Epidermal melanocyte (primary cell): ENCODE results near the gene RXRB.
A peak's percentile ranks its signal among the peaks of the same experiment; 100 is the strongest.

ENCODE experiments used
- DNase-seq: peaks from one replicate; pipeline ENCODE4 v3.0.0; 2011; ENCODE audit warnings: low spot score; ENCODE audit not compliant: insufficient read length

The RXRB gene

DNA sequence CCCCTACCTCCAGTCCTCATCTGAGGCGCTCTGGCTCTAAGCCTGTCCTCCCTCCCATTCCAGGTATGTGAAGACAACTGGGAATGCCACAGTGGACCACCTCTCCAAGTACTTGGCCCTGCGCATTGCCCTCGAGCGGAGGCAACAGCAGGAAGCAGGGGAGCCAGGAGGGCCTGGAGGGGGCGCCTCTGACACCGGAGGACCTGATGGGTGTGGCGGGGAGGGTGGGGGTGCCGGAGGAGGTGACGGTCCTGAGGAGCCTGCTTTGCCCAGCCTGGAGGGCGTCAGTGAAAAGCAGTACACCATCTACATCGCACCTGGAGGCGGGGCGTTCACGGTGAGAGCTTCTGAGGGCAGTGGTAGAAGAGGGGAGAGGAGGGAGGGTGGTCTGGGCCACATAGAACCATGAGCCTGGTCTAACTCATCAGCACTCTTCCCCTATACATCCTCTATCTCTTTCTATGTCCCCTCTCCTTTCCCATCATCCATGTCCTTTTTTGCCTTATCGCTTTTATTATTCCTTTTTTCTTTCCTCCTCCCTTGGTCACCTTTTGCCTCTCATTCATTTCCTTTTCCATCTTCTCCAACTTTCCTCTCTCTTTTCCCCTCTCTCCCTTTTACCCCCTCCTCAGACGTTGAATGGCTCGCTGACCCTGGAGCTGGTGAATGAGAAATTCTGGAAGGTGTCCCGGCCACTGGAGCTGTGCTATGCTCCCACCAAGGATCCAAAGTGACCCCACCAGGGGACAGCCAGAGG is 11.4 kb upstream of the RXRB start:
- no peak for DNase-seq

DNA sequence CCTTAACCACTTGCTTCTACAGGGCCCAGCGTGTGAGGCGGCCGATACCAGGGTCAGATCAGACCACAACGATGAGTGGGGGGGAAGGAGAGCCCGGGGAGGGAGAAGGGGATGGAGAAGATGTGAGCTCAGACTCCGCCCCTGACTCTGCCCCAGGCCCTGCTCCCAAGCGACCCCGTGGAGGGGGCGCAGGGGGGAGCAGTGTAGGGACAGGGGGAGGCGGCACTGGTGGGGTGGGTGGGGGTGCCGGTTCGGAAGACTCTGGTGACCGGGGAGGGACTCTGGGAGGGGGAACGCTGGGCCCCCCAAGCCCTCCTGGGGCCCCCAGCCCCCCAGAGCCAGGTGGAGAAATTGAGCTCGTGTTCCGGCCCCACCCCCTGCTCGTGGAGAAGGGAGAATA is 10.7 kb upstream of the RXRB start:
- no peak for DNase-seq

DNA sequence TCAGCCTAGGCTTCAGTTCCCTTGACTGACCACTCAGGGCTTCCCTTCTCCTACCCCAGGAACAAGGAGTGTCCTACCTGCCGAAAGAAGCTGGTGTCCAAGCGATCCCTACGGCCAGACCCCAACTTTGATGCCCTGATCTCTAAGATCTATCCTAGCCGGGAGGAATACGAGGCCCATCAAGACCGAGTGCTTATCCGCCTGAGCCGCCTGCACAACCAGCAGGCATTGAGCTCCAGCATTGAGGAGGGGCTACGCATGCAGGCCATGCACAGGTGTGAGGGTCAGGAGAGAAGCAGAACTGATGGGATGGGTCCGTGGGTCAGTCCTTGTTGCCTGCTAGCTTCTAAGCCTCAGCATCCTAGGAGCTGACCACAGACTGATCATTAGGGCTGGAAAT is 9.4 kb upstream of the RXRB start:
- DNase-seq, result no peak

DNA sequence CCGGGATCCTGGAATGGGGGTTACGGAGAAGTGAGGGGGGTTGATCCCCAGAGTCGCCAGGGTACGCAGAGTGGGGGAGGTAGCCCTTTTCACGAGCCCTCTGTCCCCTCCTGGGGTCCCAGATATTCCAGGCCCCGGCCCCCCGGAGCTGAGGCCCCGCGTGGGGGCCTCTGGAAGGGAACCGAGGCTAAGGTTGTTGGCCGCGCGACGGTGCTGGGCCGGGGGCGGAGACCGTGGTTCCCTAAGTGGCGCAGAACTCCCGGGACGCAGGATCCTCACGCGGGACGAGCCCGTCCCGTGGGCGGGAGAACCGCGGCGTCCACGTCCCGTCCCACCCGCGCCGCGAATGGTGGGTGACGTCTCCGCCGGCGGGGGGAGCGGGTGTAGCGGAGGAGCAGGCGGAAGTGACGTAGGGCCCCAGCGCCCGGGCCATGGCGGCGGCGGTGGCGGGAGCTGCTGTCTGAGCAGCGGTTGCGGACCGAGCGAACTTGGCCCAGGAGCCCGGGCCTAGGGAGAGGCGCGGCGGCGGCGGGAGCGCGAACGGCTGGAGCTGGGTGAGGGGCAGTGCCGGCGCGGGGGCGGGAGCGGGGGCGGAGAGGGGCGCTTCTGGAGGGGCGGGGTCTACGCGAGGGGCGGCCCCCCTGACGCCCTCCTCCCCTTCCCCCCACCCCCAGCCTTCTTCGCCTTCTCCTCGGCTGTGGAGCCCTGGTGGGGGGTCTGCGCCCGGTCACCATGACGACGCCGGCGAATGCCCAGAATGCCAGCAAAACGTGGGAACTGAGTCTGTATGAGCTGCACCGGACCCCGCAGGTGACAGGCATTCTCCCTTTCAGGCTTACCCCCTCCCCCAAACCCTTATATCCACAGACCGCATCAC is 7.9 kb upstream of the RXRB start, which contains the start of gene RING1:
Gene RING1 (plus strand): TSS at position 410 of the 877 bp plus-strand sequence. CDS start 323 bp downstream, at position 733.
- peak; percentile 78 for DNase-seq

DNA sequence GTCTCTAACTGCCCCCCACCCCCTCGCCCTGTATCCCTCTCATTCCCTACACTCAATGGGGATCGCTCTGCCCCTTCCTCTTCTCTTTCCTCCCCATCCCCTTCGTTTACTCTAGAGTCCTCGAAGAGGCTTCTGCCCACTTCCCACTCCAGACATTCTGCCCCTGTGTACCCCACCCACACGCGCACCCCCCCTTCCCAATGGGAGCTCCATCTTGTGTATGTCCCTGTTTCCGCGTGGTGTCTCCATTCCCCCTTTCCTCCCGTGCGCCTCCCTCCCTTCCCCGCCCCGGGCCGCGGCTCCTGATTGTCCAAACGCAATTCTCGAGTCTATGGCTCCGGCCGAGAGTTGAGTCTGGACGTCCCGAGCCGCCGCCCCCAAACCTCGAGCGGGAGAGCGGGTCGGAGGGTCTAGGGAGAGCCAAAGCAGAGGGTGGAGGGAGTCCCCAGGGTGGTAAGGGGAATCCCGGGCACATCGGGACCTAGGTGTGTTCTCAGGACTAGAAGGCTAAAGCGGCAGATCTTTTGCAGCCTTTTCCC is 7.2 kb upstream of the RXRB start:
- peak; percentile 60 for DNase-seq

DNA sequence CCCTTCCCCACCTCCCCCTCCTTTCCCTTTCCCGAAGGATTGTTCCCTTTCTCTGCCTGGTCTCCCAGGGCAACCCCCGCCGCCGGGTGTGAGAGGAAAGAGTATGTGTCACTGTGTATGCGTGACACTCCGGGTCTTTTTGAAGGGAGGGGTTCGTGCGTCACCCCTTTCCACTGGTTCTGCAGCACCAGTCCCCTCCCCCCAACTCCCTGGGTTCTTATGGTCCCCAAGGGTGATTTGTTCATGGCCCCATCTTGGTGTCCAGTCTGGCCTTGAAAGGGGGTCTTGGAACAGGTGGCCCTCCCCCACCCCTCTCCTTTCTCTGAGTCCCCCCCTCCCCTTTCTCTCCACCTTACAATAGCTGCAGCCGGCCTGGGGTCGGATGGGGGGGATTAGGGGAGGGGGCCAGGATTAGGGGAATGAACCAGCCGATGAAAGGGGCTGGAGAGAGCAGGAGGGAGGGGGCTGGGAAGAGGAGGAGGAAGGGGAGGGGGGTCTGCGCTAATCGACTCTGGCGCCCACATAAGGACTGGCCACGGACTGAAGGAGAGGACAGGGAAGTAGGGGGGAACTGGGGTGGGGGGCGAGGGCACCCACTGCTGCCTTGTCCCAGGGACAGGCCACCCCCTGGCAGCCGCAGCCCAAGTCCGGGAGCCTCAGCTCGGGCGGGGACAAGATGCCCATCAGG is 6.5 kb upstream of the RXRB start:
- DNase-seq, result no peak

DNA sequence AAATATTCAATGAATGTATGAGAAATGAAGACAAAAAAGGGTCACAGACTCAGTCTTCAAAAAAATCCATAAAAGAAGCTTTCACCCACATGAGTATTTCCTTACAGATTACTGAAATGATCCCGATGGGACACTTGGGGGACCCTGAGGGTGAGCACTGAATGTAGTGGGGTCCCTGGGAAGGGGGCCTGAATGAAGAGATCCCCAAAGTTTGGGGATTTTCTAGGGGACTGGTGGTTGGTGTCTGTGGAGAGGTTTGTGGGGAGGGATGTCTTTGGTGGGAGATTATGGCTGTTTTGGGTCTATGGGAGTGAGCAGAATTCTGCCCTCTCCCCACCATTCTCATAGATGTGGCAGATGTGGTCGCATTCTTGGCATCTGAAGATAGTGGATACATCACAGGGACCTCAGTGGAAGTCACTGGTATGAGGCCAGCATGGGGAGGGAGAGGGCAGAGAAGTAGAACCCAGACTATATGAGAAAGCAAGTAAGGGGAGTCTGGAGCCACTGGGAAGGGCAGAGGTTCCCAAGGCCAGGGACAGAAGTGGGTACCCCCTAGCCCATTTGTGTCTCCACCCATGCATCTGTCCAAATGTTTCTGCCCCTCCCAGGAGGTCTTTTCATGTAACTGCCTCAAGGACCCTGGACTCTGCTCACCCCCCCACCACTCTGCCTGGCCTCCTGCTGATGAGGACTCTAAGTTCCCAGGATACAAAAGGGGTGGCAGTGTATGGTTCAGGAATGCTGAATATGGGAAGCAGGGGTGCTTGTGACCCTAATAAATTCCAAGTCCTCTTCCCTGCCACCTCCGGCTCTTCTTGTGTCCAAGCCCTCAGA is 5.8 kb upstream of the RXRB start:
- DNase-seq, result no peak

DNA sequence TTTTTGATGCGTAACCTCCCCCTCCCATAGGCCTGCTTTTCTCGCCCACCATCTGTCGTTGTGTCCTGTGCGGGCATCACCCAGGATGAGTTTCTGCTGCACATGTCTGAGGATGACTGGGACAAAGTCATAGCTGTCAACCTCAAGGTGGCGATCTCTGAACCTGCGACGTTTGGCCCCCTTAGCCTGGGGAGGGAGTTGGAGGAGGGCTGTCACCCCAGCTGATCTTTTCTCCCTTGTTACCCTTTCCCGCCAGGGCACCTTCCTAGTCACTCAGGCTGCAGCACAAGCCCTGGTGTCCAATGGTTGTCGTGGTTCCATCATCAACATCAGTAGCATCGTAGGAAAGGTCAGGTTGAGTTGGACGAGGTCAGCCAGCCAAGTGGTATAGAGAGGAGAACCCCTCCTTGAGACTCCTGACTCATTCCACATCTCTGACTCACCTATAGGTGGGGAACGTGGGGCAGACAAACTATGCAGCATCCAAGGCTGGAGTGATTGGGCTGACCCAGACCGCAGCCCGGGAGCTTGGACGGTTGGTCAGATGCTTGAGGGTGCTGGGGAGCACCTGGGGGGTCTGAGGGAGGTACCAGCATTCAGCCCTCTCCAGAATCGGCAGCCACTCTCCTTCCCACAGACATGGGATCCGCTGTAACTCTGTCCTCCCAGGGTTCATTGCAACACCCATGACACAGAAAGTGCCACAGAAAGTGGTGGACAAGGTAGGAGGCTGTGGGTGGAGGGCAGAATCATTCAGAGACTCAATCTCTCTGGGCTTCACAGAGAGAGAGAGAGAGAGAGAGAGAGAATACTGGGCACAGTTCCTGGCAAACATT is 4.9 kb upstream of the RXRB start:
- peak; percentile 2 for DNase-seq

DNA sequence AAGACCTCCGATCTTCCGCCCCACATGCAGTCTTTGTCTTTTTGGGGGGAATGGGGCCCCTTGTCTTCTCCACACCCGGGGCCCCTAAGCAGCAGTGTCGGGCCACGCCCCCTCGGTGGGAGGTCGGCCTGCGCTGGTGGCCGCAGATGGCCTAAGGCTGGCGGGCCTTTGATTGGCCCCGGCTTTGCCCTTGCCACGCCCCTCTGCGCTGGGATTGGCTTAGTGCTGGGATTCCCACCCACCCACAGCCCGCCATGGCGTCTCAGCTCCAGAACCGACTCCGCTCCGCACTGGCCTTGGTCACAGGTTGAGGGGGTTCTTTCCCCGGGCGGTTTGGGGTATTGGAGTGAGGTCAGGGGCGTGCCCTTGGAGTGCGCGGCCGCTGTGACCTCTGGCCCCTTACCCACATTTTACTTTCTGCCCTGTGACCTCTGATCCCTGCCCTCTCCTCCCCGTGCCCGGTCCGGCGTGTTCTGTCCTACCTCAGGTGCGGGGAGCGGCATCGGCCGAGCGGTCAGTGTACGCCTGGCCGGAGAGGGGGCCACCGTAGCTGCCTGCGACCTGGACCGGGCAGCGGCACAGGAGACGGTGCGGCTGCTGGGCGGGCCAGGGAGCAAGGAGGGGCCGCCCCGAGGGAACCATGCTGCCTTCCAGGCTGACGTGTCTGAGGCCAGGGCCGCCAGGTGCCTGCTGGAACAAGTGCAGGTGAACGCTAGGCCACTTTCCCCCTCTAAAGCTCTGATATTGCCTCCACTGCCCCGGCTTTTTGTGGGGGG is 4.1 kb upstream of the RXRB start, which contains the start of gene HSD17B8:
Gene HSD17B8 (plus strand): TSS at position 241 of the 776 bp plus-strand sequence. CDS start 14 bp downstream, at position 255.
- DNase-seq, result peak; percentile 98

DNA sequence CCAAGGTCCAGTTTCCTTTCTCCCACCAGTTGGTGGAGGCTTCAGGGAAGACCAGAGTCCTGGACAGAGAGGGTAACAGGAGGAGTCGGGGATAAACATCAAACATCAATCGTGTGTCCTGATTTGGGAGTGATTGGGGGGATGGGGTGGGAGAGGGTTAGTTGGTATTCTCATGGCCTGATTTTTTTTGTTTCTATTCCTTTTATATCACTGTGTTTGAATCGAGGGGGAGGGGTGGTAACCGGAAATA is 3.6 kb upstream of the RXRB start:
- DNase-seq, result no peak

DNA sequence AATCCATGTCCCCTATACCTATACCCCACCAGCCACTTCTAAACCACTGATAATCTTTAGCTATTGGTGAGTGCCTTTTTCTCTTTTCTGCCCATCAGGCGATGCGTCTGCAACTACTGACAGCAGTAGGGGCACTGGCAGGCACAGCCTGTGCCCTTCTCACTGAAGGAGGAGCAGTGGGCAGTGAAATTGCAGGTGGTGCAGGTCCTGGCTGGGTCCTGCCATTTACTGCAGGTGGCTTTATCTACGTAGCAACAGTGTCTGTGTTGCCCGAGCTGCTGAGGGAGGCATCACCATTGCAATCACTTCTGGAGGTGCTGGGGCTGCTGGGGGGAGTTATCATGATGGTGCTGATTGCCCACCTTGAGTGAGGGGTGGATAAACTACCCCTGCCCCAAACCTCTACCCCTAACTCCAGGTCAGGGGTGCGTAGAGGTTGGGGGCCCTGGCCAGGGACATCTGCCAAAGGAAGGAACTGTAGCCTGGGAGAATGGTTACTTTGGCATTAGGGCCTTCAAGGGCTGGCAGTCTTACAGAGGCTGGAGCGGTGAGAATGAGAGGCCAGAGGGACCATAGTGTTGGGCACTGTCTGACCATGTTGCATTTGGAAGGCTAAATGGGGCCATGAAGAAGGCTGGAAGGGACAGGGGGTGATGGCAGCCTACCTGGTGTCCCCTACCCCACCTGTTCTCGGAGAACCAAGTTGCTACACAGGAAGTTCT is 3.1 kb upstream of the RXRB start:
- DNase-seq, result no peak

DNA sequence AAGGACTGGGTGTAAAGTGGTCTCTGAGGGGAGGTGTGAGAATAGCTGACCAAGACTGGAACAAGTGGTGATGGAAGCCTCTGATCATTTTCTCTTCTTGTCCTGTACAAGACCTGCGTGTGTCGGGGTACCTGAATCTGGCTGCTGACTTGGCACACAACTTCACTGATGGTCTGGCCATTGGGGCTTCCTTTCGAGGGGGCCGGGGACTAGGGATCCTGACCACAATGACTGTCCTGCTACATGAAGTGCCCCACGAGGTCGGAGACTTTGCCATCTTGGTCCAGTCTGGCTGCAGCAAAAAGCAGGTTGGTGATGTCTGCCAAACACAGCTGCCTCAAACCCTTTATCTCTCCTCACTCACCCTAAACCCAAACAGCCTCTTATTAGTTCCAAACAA is 2.3 kb upstream of the RXRB start:
- no peak for DNase-seq

DNA sequence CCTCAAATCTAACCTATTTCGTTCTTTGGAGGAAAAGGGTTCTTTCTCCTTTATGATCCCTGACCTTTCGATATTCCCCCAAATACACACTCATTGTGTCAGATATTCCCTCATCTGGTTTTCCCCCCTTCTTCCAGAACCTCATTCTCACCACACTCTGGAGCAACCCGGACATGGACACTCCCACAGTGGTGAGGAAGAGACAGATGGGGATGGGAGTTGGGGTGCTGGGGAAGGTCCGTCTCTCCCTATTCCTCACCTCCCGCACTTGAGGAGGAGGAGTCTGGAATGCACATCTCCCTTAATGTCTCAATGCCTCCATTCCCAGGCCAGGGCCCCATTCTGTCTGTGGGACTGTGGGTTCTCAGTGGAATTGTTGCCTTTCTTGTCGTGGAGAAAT is 1.5 kb upstream of the RXRB start:
- DNase-seq, result no peak

DNA sequence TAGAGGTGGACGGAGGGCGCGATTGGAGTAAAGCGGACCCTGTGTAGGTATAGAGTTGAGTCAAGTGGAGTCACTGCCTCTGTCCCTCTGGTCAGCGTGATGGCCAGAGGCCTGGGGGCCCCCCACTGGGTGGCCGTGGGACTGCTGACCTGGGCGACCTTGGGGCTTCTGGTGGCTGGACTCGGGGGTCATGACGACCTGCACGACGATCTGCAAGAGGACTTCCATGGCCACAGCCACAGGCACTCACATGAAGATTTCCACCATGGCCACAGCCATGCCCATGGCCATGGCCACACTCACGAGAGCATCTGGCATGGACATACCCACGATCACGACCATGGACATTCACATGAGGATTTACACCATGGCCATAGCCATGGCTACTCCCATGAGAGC is 681 bp upstream of the RXRB start:
- DNase-seq, result no peak

DNA sequence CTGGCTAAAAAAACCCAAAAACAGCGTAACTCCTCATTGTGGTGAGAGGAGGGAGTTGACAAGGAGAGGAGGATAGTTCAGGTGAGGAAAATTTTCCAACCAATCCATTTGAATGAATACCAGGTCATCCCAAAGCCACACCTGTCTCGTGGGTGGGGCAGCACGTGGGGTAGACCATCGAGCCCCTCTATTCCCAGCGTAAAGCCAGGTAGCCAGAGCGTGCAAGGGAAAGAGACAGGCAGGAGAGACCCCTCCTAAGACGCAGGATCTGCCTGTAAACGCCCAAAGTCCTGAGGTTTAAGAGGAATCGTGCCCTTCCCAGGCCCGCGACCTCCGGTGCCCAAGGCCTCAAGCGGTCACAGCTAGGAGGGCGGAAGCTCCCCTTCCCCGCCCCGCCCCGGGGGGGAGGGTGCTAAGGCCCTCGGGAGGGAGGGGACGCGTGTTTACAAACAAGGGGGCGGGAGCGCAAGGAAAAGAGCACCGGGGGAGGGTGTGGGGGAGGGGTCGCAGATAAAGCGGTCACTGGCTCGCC is 712 bp downstream of the RXRB start:
- peak; percentile 55 for DNase-seq

DNA sequence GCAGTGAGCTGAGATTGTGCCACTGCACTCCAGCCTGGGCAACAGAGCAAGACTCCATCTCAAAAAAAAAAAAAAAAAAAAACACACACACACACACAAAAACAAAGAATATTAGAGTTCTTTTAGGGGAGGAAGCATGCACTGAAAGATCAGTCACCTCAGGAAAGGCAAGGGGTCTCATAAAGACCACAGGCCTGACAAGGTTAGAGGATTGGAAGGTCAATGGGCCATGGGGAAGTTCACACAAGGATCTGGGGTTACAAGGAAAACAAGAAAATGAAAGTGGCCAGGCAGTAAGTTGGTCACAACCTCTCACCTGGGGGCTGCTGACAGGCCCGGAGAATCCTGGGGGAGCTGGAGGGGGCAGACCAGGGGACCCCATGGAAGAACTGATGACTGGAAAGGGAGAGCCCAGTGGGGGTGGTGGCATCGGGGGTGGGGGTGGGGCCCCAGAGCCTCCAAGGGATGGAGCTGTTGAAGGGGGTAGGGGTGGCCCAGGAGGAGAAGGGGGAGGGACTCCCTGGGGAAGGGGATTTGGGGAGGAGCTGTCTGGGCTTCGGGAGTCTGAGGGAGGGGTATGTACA is 1.5 kb downstream of the RXRB start:
- no peak for DNase-seq

DNA sequence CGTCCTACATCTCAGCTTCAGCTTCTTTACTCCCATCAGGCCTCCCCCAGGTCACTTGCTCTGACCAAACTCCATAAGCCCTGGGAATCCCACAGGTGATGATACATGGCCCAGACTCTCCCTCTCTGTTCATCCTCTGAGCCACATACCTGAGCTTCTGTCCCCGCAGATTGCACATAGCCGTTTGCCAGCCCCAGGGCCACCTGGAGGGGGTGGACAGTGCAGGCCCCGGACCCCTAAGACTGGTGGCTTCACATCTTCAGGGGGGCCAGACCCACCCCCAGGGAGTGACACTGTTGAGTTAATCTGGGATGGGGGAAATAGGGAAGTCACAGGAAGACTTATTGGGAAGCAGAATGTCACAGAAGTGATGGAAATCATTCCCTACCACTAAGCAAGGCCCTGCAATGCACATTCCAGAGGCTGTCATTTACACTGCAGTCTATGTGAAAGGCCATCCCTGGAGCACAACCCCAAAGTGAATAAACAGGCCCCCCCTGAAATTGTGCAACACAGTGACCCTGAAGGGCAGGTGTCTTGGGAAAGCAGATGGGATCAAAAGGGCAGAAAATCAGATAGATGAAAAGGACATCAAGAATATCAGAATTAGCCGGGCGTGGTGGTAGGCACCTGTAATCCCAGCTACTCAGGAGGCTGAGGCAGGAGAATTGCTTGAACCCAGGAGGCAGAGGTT is 2.2 kb downstream of the RXRB start:
- DNase-seq, result no peak
